ENCODE measurements around the gene TNFRSF21.
"Not testable (repeated sequence)": the region's sequence is repeated elsewhere in the genome, so short reads cannot be mapped to it uniquely, and the experiment has no call there.

The TNFRSF21 gene

GRCh38 chr6:47223251-47223650 is 86.5 kb downstream of the TNFRSF21 start:
- not testable (repeated sequence) for DNase-seq (ENCODE audit: low spot score)

GRCh38 chr6:47221565-47221964 is 88.1 kb downstream of the TNFRSF21 start:
- DNase-seq (ENCODE audit: low spot score) = no peak

GRCh38 chr6:47209632-47210031 is 100.1 kb downstream of the TNFRSF21 start:
- DNase-seq (ENCODE audit: low spot score) = no peak

- no peak for DNase-seq (ENCODE audit: low spot score)
These were observed 102.4 kb downstream of the TNFRSF21 start for GRCh38 chr6:47207261-47207660.

GRCh38 chr6:47206626-47207025 is 103.1 kb downstream of the TNFRSF21 start:
- no peak for DNase-seq (ENCODE audit: low spot score)

GRCh38 chr6:47203938-47204611 is 105.6 kb downstream of the TNFRSF21 start:
- no peak for DNase-seq (ENCODE audit: low spot score)

- DNase-seq (ENCODE audit: low spot score) = no peak
These were observed 106.3 kb downstream of the TNFRSF21 start for GRCh38 chr6:47203266-47203937.

- no peak for DNase-seq (ENCODE audit: low spot score)
These were observed 107.0 kb downstream of the TNFRSF21 start for GRCh38 chr6:47202644-47203205.

GRCh38 chr6:47200536-47201334 is 109.0 kb downstream of the TNFRSF21 start:
- DNase-seq (ENCODE audit: low spot score) = no peak

- no peak for DNase-seq (ENCODE audit: low spot score)
These were observed 111.7 kb downstream of the TNFRSF21 start for GRCh38 chr6:47197682-47198640.

- no peak for DNase-seq (ENCODE audit: low spot score)
These were observed 113.6 kb downstream of the TNFRSF21 start for GRCh38 chr6:47196113-47196512.

- no peak for DNase-seq (ENCODE audit: low spot score)
These were observed 114.6 kb downstream of the TNFRSF21 start for GRCh38 chr6:47195011-47195650.

GRCh38 chr6:47188588-47189021 is 121.1 kb downstream of the TNFRSF21 start:
- no peak for DNase-seq (ENCODE audit: low spot score)

- no peak for DNase-seq (ENCODE audit: low spot score)
These were observed 121.7 kb downstream of the TNFRSF21 start for GRCh38 chr6:47187893-47188587.

- DNase-seq (ENCODE audit: low spot score) = no peak
These were observed 122.6 kb downstream of the TNFRSF21 start for GRCh38 chr6:47187113-47187512.

- DNase-seq (ENCODE audit: low spot score) = no peak
These were observed 127.3 kb downstream of the TNFRSF21 start for GRCh38 chr6:47182291-47182957.

GRCh38 chr6:47181681-47182080 is 128.0 kb downstream of the TNFRSF21 start:
- DNase-seq (ENCODE audit: low spot score) = no peak
